H9 (cell line): Measurements from ENCODE around the gene MLLT3. TPM values are rescaled to one million over a fixed set of nuclear protein-coding genes. Genes with fewer than 3 reads are reported as not detected.
A peak's percentile ranks its signal among the peaks of the same experiment; 100 is the strongest.

ENCODE experiments used
- DNase-seq: peaks from one replicate; pipeline ENCODE4 v3.0.0-alpha.2; 2017
- H2AFZ ChIP-seq: one replicate; pipeline ENCODE4 v1.6.1; 2013; ENCODE audit warnings: mild to moderate bottlenecking, low read length, control low read depth, moderate library complexity
- H2AK5ac ChIP-seq: 2 replicates; pipeline ENCODE4 v1.6.1; 2013; ENCODE audit warnings: low read length, control low read depth, mixed read lengths; ENCODE audit not compliant: insufficient read length
- H2BK120ac ChIP-seq: one replicate; pipeline ENCODE4 v1.6.1; 2013; ENCODE audit warnings: low read depth, mild to moderate bottlenecking, low read length, control low read depth, inconsistent platforms; ENCODE audit not compliant: poor library complexity, severe bottlenecking
- H2BK12ac ChIP-seq: 2 replicates; pipeline ENCODE4 v1.6.1; 2013; ENCODE audit warnings: low read length, control low read depth, mixed read lengths, low read depth; ENCODE audit not compliant: insufficient read length
- H2BK15ac ChIP-seq: 2 replicates; pipeline ENCODE4 v1.6.1; 2013; ENCODE audit warnings: low read depth, low read length, control low read depth
- H2BK20ac ChIP-seq: one replicate; pipeline ENCODE4 v1.6.1; 2013; ENCODE audit warnings: low read depth, mild to moderate bottlenecking, low read length, control low read depth, inconsistent platforms; ENCODE audit not compliant: poor library complexity, severe bottlenecking
- H2BK5ac ChIP-seq: 2 replicates; pipeline ENCODE4 v1.6.1; 2013; ENCODE audit warnings: low read length, control low read depth, mixed read lengths; ENCODE audit not compliant: insufficient read length
- H3K14ac ChIP-seq: 2 replicates; pipeline ENCODE4 v1.6.1; 2013; ENCODE audit warnings: low read length, control low read depth; ENCODE audit not compliant: insufficient read depth
- H3K18ac ChIP-seq: 2 replicates; pipeline ENCODE4 v1.6.1; 2013; ENCODE audit warnings: low read depth, mild to moderate bottlenecking, mixed read lengths, low read length, control low read depth; ENCODE audit not compliant: insufficient read length
- H3K23ac ChIP-seq: 2 replicates; pipeline ENCODE4 v1.6.1; 2013; ENCODE audit warnings: low read length, control low read depth, mixed read lengths, low read depth; ENCODE audit not compliant: insufficient read length
- H3K23me2 ChIP-seq: 2 replicates; pipeline ENCODE4 v1.6.1; 2013; ENCODE audit warnings: low read depth, mild to moderate bottlenecking, mixed read lengths, low read length, control low read depth; ENCODE audit not compliant: insufficient read length, poor library complexity, severe bottlenecking
- H3K27ac ChIP-seq: 2 replicates; pipeline ENCODE4 v1.5.1; 2013; ENCODE audit warnings: low read length, control low read depth, mixed read lengths, low read depth; ENCODE audit not compliant: insufficient read length
- H3K27me3 ChIP-seq: 2 replicates; pipeline ENCODE4 v1.6.1; 2013; ENCODE audit warnings: low read length, control low read depth, inconsistent platforms; ENCODE audit not compliant: insufficient read depth
- H3K4ac ChIP-seq: 2 replicates; pipeline ENCODE4 v1.6.1; 2013; ENCODE audit warnings: low read depth, mild to moderate bottlenecking, control low read depth, inconsistent platforms, low read length, moderate library complexity
- H3K4me1 ChIP-seq: 2 replicates; pipeline ENCODE4 v1.6.1; 2013; ENCODE audit warnings: low read length, control low read depth, inconsistent platforms; ENCODE audit not compliant: insufficient read depth
- H3K4me2 ChIP-seq: 2 replicates; pipeline ENCODE4 v1.6.1; 2013; ENCODE audit warnings: low read length, control low read depth, mixed read lengths; ENCODE audit not compliant: insufficient read length, insufficient read depth
- H3K56ac ChIP-seq: 2 replicates; pipeline ENCODE4 v1.6.1; 2013; ENCODE audit warnings: low read depth, mild to moderate bottlenecking, mixed read lengths, low read length, control low read depth; ENCODE audit not compliant: insufficient read length
- H3K79me1 ChIP-seq: 2 replicates; pipeline ENCODE4 v1.6.1; 2013; ENCODE audit warnings: low read depth, mild to moderate bottlenecking, moderate library complexity, low read length, control low read depth, inconsistent platforms; ENCODE audit not compliant: insufficient read depth, poor library complexity, severe bottlenecking
- H3K79me2 ChIP-seq: 2 replicates; pipeline ENCODE4 v1.6.1; 2013; ENCODE audit warnings: low read length, control low read depth, inconsistent platforms; ENCODE audit not compliant: insufficient read depth
- H3K9ac ChIP-seq: 2 replicates; pipeline ENCODE4 v1.6.1; 2013; ENCODE audit warnings: low read length, control low read depth, mixed read lengths; ENCODE audit not compliant: insufficient read length; ENCODE audit errors: extremely low read depth
- H3K9me3 ChIP-seq: one replicate; pipeline ENCODE4 v1.6.1; 2013; ENCODE audit warnings: low read depth, low read length, inconsistent platforms; ENCODE audit not compliant: control insufficient read depth
- H3T11ph ChIP-seq: one replicate; pipeline ENCODE4 v1.6.1; 2013; ENCODE audit warnings: mild to moderate bottlenecking, low read length, control low read depth, inconsistent platforms
- H4K20me1 ChIP-seq: one replicate; pipeline ENCODE4 v1.6.1; 2013; ENCODE audit not compliant: control insufficient read depth, insufficient read length, insufficient read depth
- H4K5ac ChIP-seq: 2 replicates; pipeline ENCODE4 v1.6.1; 2013; ENCODE audit warnings: low read depth, mild to moderate bottlenecking, mixed read lengths, low read length, control low read depth; ENCODE audit not compliant: insufficient read length
- H4K8ac ChIP-seq: replicated peaks from 2 replicates; pipeline ENCODE4 v1.6.1; 2013; ENCODE audit warnings: low read length, control low read depth, mixed read lengths, low read depth; ENCODE audit not compliant: insufficient read length
- H4K91ac ChIP-seq: 2 replicates; pipeline ENCODE4 v1.6.1; 2013; ENCODE audit warnings: low read depth, mild to moderate bottlenecking, moderate library complexity, mixed read lengths, low read length, control low read depth; ENCODE audit not compliant: insufficient read length
- H3K27ac Mint-ChIP-seq, 3 experiments: 2 replicates in 2 of 3; 3 replicates in 1 of 3; pipeline ENCODE4 v1.8.0; 2020 to 2021; ENCODE audit warnings: mixed read lengths in 3 of 3, mild to moderate bottlenecking in 1 of 3, moderate library complexity in 1 of 3
- H3K27me3 Mint-ChIP-seq: 2 replicates; pipeline ENCODE4 v1.8.0; 2021; ENCODE audit warnings: low read depth, mild to moderate bottlenecking, moderate library complexity, mixed read lengths
- H3K36me3 Mint-ChIP-seq, 3 experiments: 2 replicates in 2 of 3; 3 replicates in 1 of 3; pipeline ENCODE4 v1.8.0; 2020 to 2021; ENCODE audit warnings: low read depth in 3 of 3, mixed read lengths in 3 of 3; ENCODE audit not compliant: insufficient read depth in 1 of 3
- H3K4me1 Mint-ChIP-seq, 2 experiments: 2 replicates each; pipeline ENCODE4 v1.8.0; 2020; ENCODE audit warnings: mixed read lengths in 2 of 2
- H3K4me3 Mint-ChIP-seq, 2 experiments: 2 replicates in 1 of 2; 3 replicates in 1 of 2; pipeline ENCODE4 v1.8.0; 2020 to 2021; ENCODE audit warnings: mild to moderate bottlenecking in 2 of 2, mixed read lengths in 2 of 2, moderate library complexity in 1 of 2
- H3K9me3 Mint-ChIP-seq, 2 experiments: 2 replicates in 1 of 2; 3 replicates in 1 of 2; pipeline ENCODE4 v1.8.0; 2020; ENCODE audit warnings: mild to moderate bottlenecking in 2 of 2, mixed read lengths in 2 of 2, moderate library complexity in 1 of 2
- CTCF ChIP-seq: fragments of 200-600 bp; sonication (generic); conservative IDR thresholded peaks from 3 replicates; pipeline ENCODE4 v1.8.0; 2021; ENCODE audit warnings: antibody characterized with exemption, mild to moderate bottlenecking
- WGBS: extraction: QIAGEN DNeasy Blood & Tissue Kit; methylation state at CpG from one replicate; pipeline ENCODE4 v1.1.7; 2013; ENCODE audit warnings: missing lambda C conversion rate, low lambda C conversion rate, mixed read lengths; ENCODE audit not compliant: insufficient read length; ENCODE audit errors: extremely low coverage; 5-methylcytosine and 5-hydroxymethylcytosine counted together
- total RNA-seq: library from RNA; stranded (reverse); gene quantifications from 2 replicates; pipeline ENCODE4 v1.2.1, GENCODE V29; 2021

MLLT3 gene
- total RNA-seq, 1 experiment from 2014 or later: 3.9 TPM

GRCh38 chr9:20553558-20554149, 68.6 kb downstream of the MLLT3 start:
- H3K27me3 ChIP-seq: no peaks in the 10 kb centered on the region
- no peak for DNase-seq
- no peak overlapping the region for H4K91ac ChIP-seq
- no peak overlapping the region for H2BK120ac ChIP-seq
- no peak overlapping the region for H2BK5ac ChIP-seq
- H4K20me1 ChIP-seq: no peaks in the 10 kb centered on the region
- no peak overlapping the region for H2AFZ ChIP-seq
- H2AK5ac ChIP-seq: no peak overlapping the region
- H3K9me3 ChIP-seq: no peaks in the 10 kb centered on the region
- no peak overlapping the region for H2BK15ac ChIP-seq
- no peak overlapping the region for H3K18ac ChIP-seq
- Mint-ChIP-seq H3K4me3 (no peak overlapping the region), H3K36me3 (no peaks in the 10 kb centered on the region), H3K4me1 (peaks cover 22 to 40% of the 10 kb centered on the region in 2 experiments), H3K27me3 (no peaks in the 10 kb centered on the region), H3K9me3 (no peaks in the 10 kb centered on the region), H3K27ac (peak overlapping the region in 2 of 3 experiments; percentile 3 to 24; a peak in 1 of 7 replicates)
- H3K9ac ChIP-seq: no peak overlapping the region
- no peaks in the 10 kb centered on the region for H3K79me1 ChIP-seq
- H3K14ac ChIP-seq: no peak overlapping the region
- H3K23me2 ChIP-seq: no peaks in the 10 kb centered on the region
- no peak overlapping the region for H3K56ac ChIP-seq
- no peak overlapping the region for H2BK12ac ChIP-seq
- TF ChIP-seq CTCF: no peak
- no peak overlapping the region for H3K23ac ChIP-seq
- no peak overlapping the region for H4K8ac ChIP-seq
- H3T11ph ChIP-seq: no peak overlapping the region
- no peaks in the 10 kb centered on the region for H3K79me2 ChIP-seq
- no peak overlapping the region for H3K4ac ChIP-seq
- no peak overlapping the region for H3K4me2 ChIP-seq
- no peak overlapping the region for H3K27ac ChIP-seq
- H2BK20ac ChIP-seq: no peak overlapping the region
- no CpG with 5 or more reads among the region's 1 CpG for WGBS
- H4K5ac ChIP-seq: no peak overlapping the region
- H3K4me1 ChIP-seq: peaks cover 4% of the 10 kb centered on the region; the same call in 1 of the 2 replicates
